GM12875 (cell line): ENCODE data around the gene NEFH.

Experiments
- H3K4me3 ChIP-seq: one replicate; pipeline ENCODE4 v1.5.1; 2011; ENCODE audit warnings: low read depth, low read length, control low read depth
- TF ChIP-seq, protein P1 (sequence below): IDR thresholded peaks from 2 replicates; pipeline ENCODE4 v1.5.1; 2011; ENCODE audit warnings: low read depth, mild to moderate bottlenecking, control low read depth, inconsistent platforms, low read length, moderate library complexity, borderline replicate concordance; ENCODE audit not compliant: insufficient read depth

Gene NEFH

DNA sequence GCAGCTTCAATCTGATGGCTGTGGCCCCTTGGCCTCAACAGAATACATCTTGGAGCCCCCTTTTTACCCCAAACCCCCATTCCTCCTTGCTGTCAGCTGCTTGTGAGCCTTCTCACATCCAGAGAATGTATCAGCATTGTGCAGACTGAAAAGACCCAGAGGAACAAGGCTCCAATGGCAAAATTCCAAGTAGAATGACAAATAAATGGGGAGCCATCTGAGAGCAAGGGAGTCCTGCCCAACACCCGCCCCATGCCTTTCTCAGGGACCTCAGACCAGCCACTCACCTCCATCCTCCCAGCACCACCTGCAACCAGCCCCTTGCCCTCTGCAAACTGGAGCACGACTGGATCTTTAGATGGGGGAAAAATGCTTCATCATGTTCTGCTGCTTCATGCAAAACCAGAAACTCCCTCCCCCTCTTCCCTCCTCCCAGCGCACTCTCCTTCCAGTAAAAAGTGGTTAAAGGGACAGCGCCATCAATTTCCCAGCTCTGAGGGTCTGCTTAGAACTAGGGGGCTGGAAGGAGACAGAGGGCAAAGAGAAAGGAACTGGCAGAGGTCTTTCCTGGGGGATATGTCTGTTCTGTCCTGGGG is 2.2 kb upstream of the NEFH start:
- TF ChIP-seq, protein P1, sequence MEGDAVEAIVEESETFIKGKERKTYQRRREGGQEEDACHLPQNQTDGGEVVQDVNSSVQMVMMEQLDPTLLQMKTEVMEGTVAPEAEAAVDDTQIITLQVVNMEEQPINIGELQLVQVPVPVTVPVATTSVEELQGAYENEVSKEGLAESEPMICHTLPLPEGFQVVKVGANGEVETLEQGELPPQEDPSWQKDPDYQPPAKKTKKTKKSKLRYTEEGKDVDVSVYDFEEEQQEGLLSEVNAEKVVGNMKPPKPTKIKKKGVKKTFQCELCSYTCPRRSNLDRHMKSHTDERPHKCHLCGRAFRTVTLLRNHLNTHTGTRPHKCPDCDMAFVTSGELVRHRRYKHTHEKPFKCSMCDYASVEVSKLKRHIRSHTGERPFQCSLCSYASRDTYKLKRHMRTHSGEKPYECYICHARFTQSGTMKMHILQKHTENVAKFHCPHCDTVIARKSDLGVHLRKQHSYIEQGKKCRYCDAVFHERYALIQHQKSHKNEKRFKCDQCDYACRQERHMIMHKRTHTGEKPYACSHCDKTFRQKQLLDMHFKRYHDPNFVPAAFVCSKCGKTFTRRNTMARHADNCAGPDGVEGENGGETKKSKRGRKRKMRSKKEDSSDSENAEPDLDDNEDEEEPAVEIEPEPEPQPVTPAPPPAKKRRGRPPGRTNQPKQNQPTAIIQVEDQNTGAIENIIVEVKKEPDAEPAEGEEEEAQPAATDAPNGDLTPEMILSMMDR = no peak
- no peak overlapping the region for H3K4me3 ChIP-seq

DNA sequence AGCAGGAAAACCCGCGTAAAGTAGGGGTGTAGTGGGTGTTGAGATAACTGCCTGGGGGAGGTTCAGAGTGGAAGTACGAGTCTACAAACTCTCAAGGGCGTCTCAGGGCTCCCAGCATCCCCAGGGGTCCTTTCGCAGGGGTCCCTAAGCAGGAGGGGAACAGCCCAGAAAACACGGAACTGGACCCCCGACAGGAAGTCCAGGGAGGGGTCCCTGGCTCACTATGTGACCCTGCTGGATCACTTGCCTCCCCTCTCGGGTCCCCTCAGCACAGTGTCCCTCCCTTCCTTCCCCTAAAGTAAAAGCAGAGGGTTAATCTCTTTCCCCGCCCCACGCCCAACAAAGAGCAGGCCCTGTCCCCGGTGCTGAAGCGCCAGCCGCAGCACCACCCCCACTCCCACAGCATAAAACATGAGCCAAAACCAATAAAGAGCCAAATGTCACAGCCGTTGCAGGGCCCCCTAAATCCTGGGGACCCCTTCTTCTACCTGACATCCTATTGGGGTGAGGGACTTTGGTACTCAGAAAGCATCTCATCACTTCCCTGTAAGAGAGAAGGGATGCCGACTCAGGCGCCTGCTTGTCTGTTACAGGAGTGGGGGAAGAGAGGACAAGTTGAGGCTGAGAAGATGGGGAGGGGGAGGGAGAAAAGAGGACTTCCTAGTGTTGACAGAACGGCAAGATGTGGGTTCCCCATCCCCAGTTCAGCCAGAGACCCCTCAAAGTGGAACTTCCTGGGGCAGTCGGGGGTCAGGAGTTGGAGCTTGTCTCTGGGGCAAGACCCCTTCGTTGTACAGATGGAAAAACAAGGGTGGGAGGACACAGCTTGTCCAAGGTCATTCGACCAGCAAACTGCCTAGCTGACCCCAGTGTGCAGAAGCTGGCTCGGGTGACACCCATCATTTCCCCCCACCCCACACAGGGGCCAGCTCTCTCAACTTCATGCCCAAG is 1.4 kb upstream of the NEFH start:
- TF ChIP-seq, protein P1 = no peak
- H3K4me3 ChIP-seq = no peak overlapping the region

DNA sequence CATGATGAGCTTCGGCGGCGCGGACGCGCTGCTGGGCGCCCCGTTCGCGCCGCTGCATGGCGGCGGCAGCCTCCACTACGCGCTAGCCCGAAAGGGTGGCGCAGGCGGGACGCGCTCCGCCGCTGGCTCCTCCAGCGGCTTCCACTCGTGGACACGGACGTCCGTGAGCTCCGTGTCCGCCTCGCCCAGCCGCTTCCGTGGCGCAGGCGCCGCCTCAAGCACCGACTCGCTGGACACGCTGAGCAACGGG is 169 bp downstream of the NEFH start:
- TF ChIP-seq, protein P1 = no peak
- H3K4me3 ChIP-seq = no peak overlapping the region

DNA sequence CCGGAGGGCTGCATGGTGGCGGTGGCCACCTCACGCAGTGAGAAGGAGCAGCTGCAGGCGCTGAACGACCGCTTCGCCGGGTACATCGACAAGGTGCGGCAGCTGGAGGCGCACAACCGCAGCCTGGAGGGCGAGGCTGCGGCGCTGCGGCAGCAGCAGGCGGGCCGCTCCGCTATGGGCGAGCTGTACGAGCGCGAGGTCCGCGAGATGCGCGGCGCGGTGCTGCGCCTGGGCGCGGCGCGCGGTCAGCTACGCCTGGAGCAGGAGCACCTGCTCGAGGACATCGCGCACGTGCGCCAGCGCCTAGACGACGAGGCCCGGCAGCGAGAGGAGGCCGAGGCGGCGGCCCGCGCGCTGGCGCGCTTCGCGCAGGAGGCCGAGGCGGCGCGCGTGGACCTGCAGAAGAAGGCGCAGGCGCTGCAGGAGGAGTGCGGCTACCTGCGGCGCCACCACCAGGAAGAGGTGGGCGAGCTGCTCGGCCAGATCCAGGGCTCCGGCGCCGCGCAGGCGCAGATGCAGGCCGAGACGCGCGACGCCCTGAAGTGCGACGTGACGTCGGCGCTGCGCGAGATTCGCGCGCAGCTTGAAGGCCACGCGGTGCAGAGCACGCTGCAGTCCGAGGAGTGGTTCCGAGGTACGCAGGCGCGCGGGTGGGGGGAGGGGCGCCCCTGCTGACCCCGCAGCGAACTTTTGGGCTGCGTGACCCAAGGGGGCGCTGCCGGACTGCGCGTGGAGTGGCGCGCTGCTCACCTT is 670 bp downstream of the NEFH start:
- TF ChIP-seq, protein P1 = no peak
- no peak overlapping the region for H3K4me3 ChIP-seq

DNA sequence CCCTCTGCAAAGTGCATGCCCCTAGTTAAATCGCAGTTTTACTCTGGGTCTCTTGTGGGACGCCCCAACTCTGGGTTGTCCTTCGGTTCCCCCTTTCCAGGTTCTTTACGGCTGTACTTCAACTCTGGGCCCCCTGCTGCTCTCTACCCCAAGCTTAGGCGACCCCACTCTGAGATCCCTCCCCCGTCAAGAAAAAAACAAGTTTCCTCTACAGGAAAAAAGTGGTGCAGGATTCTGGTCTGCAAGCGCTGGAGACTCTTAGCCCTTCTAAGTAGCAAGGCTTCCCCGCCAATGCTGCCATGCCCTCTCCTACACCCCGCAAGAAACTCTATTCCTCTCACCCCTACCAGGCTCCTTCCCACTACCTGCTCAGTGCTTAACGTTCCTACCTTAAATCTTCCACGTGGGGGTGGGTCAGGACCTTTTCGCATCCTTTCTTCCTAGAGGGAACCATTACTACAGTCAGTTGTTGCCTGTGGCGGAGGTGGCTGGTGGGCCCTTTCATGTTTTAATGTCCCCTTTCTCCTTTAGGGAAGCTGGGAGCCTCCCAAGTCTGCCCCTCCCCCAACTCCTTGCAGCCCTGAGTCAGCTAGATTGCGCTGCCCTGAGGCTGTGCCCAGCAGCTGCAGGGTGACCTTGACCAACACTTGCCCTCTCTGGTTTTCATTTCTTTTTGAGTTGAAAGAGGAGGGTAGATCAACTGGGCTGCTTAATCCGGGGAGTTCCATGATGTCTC is 1.4 kb downstream of the NEFH start:
- no peak overlapping the region for H3K4me3 ChIP-seq
- TF ChIP-seq, protein P1 = no peak

DNA sequence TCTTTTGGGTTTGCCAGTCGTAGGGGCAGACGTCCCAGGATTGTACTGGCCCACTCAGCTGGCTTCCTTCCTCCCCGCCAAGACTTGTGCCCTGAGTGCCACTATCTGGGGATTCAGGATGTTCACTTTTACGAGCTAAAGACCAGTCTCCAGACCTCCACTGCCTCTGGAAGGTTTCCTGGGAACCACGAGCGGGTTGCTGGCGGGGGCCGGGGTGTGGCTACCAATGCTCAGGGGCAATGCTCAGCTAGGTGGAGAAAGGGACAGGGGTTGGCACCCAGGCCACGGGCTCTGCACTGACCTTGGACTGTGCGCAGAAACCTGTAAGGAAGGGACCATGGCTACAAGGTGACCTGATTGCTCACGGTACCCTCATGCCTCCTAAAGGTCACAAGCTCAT is 2.2 kb downstream of the NEFH start:
- H3K4me3 ChIP-seq = no peak overlapping the region
- TF ChIP-seq, protein P1 = no peak
